ENCODE results near the gene SKAP2.

Gene SKAP2

DNA sequence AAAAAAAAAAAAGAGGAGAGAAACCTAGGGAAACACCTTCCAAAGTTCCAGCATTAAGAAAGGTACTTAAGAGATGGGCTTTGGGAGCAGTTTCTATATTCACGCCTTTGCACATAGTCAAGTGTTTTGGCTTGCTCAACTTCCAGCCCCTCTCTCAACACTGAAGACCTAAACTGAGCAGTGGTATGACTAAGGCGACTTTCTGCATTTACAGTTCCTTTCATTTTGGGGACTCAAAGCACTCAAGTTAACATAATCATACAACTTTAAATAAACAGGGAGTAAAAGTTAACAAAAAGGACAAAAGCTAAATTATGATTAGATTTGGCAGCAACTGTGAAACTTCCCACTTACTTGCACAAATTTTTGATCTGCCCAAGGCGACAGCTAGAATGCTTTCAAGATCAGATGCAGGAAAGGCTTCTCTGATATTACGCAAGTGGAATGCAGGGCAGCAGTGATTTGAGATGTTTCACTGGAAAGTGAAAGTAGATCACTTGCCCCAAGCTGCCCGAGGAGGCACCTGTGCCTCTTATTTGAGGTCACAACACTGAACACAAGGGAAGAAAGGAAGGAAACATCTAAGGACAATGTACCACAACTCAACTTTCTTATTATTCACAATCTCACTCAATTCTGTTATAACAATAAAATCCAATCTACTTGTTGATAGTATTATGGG is 199.5 kb downstream of the SKAP2 start:
- no peak for DNase-seq (ENCODE audit: low spot score)

DNA sequence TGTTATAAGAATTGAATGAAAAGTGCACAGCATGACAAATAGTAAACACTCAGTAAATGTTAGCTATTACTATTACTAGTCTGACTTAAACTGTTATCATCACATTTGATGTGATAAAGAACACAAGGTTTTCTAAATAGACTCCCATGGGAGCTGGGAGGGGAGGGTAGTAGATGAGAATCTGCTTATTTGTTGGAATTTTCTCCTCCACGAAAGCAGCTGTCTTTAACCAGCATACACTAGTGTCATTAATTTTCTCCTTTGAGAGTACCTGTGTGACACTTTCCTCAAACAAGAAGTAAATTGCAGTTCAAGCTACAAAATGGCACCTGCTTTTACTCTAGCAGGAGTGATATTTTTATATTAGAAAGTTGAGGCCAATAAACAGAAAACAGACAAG is 200.1 kb downstream of the SKAP2 start:
- no peak for DNase-seq (ENCODE audit: low spot score)

DNA sequence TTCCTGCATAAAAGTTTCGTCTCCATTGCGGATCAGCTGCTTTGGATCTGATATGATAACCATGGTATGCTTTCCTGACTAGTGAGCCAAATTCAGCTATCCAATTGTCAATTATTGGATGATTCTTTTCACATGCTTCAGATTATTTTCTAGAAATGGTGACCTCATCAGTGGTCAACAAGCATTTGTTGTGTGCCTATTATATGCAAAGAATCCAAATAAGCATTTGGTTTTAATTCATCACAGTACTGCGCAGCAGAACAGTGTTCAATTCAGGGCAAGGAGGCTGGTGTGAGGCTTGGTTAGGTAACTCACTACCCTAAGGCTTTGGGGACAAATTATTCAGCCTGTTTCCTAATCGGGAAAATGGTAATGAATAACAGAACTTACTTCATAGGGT is 200.5 kb downstream of the SKAP2 start:
- no peak for DNase-seq (ENCODE audit: low spot score)

DNA sequence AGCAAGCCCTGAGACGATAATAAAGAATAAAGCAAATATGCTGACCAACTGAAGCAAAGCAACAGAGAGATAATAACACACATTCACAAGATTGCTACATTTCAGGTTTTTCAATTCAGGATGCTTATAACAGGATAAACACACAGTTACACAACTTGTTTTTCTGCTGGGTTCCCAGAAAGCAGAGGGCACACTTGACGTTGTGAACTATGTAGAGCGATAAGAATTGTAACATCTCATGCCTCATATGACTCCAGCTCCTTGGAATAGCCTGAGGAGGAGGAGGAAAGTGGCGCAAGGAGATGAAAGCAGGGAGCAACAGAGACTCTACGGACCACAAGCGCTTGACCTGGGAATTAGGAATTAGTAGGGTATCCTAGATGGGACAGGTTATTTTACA is 201.7 kb downstream of the SKAP2 start:
- DNase-seq (ENCODE audit: low spot score), result no peak

DNA sequence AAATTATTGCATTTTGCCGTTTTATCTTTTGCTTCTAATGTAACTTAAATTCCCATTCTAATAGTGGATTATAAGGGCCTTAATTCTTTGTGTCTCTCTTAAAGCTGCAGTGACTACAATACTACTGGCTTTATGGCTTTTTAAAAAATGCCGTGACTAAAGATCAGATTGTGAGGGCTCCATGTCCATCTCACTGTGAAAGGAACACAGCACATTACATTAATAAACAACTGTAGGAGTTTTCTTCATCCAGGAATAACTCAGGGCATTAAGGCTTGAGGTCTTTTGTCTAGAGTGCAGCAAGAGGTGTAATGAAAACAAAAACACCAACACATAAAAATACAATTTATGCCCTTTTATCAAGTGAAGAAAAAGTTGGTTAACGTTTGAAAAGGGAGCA is 205.3 kb downstream of the SKAP2 start:
- DNase-seq (ENCODE audit: low spot score), result no peak

DNA sequence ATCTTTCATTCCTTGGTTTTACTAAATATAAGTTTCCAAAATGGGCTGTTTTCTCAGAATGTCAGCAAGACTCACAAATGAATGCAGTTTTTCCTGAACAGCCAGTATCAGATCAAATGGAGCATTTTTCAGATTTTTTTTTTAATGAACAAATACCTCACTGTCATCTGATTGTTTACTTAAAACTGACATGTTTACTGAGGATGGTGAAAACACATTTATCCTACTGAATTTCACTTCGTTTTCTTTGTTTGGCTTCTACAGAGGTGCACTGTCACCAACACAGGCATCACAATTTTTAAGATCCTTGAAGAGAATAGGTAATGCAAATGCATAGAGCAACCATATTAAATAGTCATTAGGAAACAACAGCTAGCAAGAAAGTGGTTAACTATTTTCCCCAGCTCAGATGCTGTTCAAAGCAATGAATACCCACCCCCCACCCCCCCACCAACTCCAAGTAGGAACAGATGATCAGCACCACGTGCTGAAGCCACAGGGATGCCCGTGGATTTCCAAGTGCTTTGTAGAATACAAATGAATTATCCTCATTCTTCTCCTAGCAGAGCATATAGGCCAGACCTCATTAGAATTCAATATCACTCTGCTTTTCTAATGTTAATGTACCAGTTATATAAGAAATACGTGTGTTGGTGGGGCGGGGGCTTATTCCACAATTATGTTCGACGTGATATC is 205.9 kb downstream of the SKAP2 start:
- no peak for DNase-seq (ENCODE audit: low spot score)

DNA sequence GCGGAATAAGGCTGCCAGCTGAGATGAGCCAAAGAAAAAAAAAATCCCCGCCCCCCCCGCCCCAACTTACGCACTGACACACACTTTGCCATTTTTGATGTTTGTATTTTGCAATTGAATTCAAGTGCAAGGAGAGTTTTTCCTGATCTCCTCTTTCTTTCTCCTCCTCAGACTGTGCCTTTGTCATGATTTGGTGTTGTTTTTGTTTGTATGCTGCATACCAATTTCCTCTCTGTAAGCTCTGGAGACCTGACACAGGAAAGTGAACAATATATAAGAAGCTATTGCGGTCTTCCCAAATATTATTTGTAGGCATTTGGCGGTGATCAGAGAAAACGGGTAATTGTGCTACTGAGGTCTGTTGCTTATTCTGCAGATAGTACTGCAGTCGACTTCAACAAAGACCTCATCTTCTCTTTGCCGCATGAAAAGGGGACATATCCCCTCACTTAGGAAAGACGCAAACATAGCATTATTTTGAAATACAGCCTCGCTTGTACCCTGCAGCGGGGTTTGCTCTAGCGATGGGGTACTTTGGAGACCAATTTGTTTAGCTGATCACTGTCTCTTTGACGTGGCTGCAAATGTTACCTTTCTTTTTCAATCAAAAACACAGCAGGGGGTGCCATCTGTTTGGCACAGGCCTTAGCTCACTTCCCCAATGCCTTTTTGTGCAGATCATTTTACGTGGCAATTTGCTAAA is 206.6 kb downstream of the SKAP2 start:
- DNase-seq (ENCODE audit: low spot score), result no peak

DNA sequence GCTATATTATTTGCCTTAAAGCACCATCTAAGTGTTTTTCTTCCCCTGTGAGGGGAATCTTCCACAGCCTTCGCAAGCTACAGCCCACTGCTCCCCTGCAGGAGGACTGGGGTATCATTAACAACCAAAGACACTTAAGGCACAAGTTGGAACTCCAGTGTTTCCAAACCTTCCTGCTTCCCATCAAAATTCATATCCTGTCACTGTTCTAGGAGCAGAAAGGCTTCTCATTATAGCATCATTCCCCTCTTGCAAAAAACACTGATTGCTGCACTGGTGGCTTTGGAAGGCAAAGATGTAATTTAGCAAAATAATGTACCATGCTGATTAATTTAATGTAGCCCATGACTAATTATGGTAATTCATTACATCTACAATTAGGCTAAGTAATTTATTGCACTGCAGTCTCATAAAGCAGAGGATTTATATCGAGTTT is 207.2 kb downstream of the SKAP2 start:
- peak; percentile 63 for DNase-seq (ENCODE audit: low spot score)

DNA sequence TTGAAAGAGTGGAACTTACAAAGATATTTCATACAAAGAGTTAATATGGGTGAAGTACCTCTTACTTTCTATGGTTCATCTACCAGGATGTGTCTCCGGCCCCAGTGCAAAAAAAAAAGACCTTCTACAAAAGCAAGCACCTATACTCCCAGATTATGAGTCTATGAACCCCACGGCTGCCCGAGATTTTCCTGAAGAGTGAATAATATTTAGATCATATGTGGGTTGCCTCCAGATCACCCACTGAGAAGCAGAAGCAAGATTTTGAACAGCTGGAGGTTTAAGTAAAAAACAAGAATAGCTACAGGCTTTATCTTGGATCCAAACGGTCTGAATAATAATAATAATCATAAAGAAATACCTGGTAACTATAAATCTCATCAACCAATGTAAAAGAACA is 207.7 kb downstream of the SKAP2 start:
- DNase-seq (ENCODE audit: low spot score), result no peak

DNA sequence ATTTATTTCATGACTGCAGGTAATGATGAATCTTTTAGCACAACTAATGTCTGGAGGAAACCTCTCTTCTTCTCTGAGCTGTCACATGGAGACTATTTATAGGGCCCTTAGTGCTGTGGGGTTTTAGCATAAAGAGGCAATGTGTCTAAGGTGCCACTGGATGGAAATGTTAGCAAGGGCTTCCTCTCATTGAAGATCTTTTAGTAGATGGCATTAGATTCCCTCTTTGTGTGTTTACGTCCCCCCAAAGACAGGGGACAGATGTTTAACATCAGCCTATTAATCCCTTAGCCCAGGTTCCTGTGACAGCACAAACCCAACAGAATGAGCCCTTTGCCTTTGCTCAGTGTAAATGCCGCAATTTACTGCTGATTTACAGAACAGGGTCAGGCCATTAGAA is 208.6 kb downstream of the SKAP2 start:
- DNase-seq (ENCODE audit: low spot score), result no peak

DNA sequence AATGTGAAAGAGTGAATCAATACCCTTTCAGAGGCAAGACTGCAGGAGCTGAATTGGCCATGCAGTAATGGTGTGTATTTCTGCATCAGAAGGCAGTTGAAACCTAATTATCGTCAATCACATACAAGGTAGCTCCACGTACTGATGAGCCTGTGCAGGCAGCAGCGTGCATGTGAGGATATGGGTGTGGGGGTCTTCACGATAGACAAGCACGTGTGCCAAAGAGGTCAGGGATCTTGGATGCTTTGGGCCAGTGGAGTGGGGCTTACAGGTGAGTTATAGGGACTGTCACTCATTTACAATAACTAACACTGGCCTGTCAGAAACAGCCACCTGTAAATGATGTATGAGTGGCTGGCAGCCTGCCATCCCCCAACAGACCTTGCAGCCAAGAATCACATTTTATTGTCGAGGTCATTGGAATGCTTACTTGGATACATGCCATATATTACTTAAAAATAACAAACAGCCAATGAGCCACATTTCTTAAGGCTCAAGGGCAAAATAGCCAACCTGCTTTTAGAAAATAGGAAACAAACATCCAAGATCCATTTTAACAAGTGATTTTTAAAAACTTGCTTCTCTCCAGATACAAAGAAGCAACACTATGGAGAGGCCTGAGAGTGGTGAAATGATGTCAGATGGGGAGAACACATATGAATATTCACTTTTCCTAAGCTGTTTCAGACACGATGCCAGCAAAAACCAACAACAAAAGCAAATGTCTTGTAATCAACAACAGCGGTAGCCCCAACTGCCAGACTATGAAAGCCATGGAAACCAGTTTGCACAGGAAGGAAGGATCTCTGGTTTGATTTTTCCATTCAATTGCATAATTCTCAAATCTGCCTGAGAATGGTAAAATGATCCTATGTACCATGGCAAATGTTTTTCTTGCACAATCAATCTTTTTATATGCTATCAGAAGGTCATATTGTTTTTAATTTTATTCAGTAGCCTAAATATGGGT is 210.7 kb downstream of the SKAP2 start:
- no peak for DNase-seq (ENCODE audit: low spot score)

DNA sequence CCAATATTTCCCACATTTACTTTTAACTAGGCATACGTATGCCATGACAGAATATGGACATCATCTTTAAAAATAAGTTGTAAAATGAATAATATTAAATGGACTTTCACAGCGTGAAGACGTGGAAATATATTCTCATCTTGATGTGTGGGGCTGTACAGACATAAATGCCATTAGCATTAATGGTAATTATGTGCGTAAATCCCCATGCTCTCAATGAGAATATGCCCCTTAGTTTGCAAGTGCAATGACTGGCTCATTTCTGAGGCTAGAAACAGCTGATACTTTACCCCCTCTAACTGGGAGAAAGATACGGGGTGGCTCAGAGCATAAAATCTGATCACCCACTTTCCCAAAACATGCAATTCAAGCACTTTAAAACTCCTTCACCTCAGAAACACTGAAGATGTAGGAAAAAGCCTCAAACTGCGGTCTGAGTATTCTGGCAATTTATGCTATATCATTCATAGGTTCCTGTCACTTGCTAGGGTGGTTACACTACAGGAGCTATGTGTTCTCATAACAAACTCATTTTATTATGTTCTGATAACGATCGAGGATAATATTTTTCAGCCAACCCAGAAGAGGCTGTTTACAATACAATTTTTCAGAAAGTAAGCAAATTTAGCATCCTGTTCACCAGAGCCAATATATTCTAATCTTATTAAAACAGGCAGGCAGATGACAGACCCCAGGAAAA is 211.8 kb downstream of the SKAP2 start:
- no peak for DNase-seq (ENCODE audit: low spot score)

DNA sequence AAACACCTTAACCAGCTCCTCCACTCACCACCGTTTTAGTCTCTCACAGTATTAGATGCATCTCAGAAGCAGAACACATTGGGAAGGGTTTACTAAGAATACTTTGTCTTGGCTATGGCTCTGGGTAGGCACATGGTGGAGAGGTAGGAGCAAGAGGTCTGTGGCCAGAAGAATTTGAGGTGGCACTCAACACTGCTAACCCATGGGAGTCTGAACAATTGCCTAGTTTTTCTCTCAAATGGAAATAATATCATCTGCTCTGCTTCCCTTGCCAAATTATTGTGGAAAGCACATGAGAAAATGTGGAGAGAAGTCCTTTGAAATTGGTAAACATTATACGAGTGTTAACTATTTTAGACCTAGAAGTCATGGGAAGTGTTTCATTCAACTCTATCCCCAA is 214.3 kb downstream of the SKAP2 start:
- DNase-seq (ENCODE audit: low spot score), result no peak

DNA sequence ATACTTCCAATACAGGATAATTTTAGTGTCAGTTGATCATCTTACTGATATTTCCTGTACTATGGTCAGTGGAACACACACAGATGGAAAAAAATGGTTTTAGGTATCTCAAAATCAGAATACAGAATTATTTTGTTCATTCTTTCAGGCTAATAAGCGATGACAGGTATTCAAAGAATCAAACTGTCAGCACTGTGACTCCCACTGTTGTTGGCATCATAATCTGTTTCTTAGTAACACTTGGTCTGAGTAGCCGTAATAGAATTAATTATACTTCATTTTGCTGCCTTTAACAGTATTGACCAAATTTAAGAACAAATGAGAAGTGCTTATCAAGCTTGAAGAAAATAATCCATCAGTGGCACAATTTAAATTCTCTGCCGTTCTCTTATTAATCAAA is 215.0 kb downstream of the SKAP2 start:
- no peak for DNase-seq (ENCODE audit: low spot score)

DNA sequence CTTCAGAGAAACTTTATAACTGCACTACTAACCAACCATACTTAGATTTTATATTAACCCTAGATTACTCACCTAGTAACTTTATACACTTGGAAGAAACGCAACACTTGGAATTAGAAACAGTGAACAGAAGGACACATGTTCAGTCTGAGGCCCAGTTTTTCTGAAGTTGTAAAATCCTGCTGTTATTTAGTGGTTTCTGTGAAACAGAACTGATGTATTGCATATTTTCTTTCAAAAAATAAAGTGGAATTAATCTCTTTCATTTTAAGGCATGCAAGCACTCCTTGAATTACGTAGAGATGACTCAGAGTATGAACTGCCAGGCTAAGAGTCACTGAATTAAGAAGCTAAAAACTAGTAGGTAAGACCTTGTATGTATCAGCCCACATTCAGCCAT is 215.8 kb downstream of the SKAP2 start:
- DNase-seq (ENCODE audit: low spot score), result no peak

DNA sequence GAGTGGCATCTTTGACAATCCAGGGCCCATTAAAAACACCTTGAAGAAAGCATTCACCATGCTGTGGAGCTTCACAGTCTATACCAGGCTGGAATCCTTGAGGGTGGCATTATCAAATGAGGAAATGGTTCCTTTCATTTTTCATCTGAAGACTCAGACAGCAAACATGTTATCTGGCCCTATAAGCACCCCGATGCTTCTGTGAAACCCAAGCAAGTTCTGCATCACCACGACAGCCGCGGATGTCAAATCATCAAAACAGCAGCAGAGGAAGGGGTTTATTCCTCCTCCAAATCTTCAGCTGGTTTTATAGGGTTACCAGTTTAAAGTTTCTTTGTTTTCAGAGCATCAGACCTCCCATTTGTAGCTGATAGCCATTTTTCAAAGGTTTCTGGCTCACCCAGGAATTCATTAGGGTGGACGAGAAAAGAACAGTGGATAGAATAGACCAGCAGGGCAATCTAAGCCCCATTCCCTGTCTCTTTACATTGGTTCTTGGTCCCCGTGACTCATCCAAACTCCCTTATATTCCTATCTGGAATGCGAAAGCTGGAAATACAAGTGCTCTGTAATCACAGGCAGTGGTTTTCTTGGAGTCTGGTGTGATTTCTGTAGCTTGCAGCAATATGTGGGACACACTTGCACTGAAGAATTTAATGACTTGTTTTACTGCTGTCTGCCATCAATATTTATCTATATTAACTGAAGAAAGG is 217.9 kb downstream of the SKAP2 start:
- DNase-seq (ENCODE audit: low spot score), result no peak

DNA sequence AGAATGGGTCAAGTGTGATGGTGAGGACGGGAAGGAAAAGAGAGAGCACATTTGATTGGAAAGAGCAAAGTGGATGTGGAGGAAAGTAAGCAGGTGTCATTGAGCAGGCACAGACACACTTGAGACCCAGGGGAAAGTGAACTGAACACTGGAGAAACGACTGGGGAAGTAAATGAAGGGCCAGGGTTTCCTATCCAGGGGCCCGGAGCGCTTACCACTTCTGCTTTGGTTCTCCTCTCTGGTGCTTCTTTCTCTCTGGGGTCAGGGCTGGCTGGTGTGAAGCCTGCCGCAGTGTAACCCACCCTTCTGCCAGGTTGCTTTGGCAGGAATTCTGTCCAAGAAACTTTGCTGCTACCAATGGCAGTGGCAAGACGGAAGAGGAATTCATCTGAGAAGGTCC is 219.3 kb downstream of the SKAP2 start:
- DNase-seq (ENCODE audit: low spot score), result no peak

DNA sequence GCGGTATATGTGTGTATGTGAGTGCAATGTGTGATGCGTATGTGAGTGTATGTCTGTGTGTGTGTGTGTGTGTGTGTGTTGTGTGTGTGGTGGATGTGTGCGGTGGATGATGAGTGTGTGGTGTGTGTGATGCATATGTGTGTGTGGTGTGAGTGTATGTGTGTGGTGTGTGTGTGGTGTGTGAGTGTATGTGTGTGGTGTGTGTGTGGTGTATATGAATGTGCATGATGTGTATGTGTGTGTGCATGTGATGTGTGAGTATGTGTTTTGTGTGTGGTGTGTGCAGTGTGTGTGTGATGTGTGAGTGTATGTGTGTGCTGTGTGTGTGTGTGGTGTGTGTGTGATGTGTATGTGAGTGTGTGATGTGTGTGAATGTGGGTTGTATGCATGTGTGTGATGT is 222.0 kb downstream of the SKAP2 start:
- no peak for DNase-seq (ENCODE audit: low spot score)

DNA sequence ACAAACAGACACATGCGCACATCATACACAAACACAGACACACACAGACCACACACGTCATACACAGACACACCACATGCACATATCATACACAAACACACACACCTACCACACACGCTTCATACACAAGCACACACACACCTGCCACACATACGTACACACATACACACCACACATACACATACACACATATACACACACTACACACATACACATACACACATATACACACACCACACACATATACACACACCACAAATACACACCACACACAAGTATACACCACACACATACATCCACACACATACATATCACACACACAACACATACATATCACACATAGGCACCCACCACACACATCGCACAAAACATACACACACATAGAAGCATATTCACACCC is 224.7 kb downstream of the SKAP2 start:
- DNase-seq (ENCODE audit: low spot score), result no peak

DNA sequence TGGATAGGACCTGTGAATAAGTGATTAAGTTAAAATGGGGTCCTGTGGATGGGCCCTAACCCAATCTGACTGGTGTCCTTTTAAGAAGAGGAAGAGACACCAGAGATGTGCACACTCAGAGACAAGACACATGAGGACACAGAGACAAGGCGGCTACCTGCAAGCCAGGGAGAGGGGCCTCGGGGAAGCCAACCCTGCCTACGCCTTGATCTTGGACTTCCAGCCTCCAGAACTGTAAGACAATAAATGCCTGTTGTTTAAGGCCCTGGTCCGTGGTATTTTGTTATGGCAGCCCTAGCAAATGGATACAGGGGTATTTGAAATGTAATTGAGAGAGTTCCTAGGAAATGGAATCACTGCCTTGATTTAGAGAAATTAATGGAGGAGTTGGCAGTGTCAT is 225.3 kb downstream of the SKAP2 start:
- no peak for DNase-seq (ENCODE audit: low spot score)

DNA sequence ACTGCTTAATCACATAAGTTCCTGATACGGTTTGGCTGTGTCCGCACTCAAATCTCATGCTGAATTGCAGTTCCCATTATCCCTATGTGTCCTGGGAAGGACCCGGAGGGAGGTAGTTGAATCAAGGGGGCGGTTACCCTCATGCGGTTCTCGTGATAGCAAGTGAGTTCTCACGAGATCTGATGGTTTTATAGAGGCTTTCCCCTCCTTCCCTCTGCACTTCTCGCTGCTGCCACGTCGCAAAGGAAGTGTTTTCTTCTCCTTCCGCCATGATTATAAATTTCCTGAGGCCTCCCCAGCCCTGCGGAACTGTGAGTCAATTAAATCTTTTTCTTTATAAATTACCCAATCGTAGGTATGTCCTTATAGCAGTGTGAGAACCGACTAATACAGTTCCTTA is 226.2 kb downstream of the SKAP2 start:
- DNase-seq (ENCODE audit: low spot score), result no peak
